Measurements from ENCODE around the gene TRIM27. TPM values are rescaled to one million over a fixed set of nuclear protein-coding genes. Genes with fewer than 3 reads are reported as not detected.

TRIM27 gene
- total and polyA plus RNA-seq, 4 donors, result 19.6 to 63.3 (median 32.5) TPM

GRCh38 chr6:28907394-28907793, 16.4 kb downstream of the TRIM27 start:
- no peak for DNase-seq (ENCODE audit: low spot score)
- 89% methylated on average over 3 of the region's 3 CpGs for WGBS
- H3K36me3 ChIP-seq (ENCODE audit: control insufficient read depth in 4 of 4, insufficient read depth in 3 of 4, low read depth in 1 of 4, low read length in 3 of 4), result peaks cover 29 to 88% (median 78%) of the 10 kb centered on the region in 4 donors
- no peaks in the 10 kb centered on the region for H3K27me3 ChIP-seq (ENCODE audit: control insufficient read depth in 4 of 4, insufficient read depth in 4 of 4, low read length in 3 of 4)
- H3K4me1 ChIP-seq (ENCODE audit: control insufficient read depth in 4 of 4, insufficient read depth in 4 of 4, low read length in 3 of 4), result no peaks in the 10 kb centered on the region
- no peak overlapping the region for H3K27ac ChIP-seq (ENCODE audit: low read depth in 1 of 2, low read length in 2 of 2)
- TF ChIP-seq NR2F2 (IDR thresholded peaks at IDR 0.05) (no peak), TAF1 (conservative IDR thresholded peaks at IDR 0.05) (no peak), JUND (IDR thresholded peaks at IDR 0.05) (no peak), YY1 (IDR thresholded peaks at IDR 0.05) (no peak), FOXA1 (IDR thresholded peaks at IDR 0.05) (no peak), HNF4A (conservative IDR thresholded peaks at IDR 0.05) (no peak)
- TF ChIP-seq, protein P1, sequence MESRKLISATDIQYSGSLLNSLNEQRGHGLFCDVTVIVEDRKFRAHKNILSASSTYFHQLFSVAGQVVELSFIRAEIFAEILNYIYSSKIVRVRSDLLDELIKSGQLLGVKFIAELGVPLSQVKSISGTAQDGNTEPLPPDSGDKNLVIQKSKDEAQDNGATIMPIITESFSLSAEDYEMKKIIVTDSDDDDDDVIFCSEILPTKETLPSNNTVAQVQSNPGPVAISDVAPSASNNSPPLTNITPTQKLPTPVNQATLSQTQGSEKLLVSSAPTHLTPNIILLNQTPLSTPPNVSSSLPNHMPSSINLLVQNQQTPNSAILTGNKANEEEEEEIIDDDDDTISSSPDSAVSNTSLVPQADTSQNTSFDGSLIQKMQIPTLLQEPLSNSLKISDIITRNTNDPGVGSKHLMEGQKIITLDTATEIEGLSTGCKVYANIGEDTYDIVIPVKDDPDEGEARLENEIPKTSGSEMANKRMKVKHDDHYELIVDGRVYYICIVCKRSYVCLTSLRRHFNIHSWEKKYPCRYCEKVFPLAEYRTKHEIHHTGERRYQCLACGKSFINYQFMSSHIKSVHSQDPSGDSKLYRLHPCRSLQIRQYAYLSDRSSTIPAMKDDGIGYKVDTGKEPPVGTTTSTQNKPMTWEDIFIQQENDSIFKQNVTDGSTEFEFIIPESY (IDR thresholded peaks at IDR 0.05), result no peak
- TF ChIP-seq, protein P2, sequence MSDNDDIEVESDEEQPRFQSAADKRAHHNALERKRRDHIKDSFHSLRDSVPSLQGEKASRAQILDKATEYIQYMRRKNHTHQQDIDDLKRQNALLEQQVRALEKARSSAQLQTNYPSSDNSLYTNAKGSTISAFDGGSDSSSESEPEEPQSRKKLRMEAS (IDR thresholded peaks at IDR 0.05), result no peak
- no peaks in the 10 kb centered on the region for H3K9me3 ChIP-seq (ENCODE audit: control insufficient read depth in 4 of 4, low read length in 3 of 4)
- H3K4me3 ChIP-seq (ENCODE audit: low read depth in 1 of 3, low read length in 3 of 3), result no peak overlapping the region
- no peak overlapping the region for H3K9ac ChIP-seq (ENCODE audit: low read depth in 1 of 2, low read length in 2 of 2)

- no peak overlapping the region for H3K9ac ChIP-seq (ENCODE audit: low read depth in 1 of 2, low read length in 2 of 2)
- H3K36me3 ChIP-seq (ENCODE audit: control insufficient read depth in 4 of 4, insufficient read depth in 3 of 4, low read depth in 1 of 4, low read length in 3 of 4), result peaks cover 26 to 88% (median 79%) of the 10 kb centered on the region in 4 donors
- no peak overlapping the region for H3K4me3 ChIP-seq (ENCODE audit: low read depth in 1 of 3, low read length in 3 of 3)
- 90% methylated on average over 4 of the region's 4 CpGs for WGBS
- no peak for TF ChIP-seq TAF1 (conservative IDR thresholded peaks at IDR 0.05)
- TF ChIP-seq GABPA (IDR thresholded peaks at IDR 0.05 in 1 of 2, conservative IDR thresholded peaks at IDR 0.05 in 1 of 2), result no peak
- TF ChIP-seq HNF4G (IDR thresholded peaks at IDR 0.05), result no peak
- TF ChIP-seq JUND (IDR thresholded peaks at IDR 0.05), result no peak
- TF ChIP-seq, protein P3, sequence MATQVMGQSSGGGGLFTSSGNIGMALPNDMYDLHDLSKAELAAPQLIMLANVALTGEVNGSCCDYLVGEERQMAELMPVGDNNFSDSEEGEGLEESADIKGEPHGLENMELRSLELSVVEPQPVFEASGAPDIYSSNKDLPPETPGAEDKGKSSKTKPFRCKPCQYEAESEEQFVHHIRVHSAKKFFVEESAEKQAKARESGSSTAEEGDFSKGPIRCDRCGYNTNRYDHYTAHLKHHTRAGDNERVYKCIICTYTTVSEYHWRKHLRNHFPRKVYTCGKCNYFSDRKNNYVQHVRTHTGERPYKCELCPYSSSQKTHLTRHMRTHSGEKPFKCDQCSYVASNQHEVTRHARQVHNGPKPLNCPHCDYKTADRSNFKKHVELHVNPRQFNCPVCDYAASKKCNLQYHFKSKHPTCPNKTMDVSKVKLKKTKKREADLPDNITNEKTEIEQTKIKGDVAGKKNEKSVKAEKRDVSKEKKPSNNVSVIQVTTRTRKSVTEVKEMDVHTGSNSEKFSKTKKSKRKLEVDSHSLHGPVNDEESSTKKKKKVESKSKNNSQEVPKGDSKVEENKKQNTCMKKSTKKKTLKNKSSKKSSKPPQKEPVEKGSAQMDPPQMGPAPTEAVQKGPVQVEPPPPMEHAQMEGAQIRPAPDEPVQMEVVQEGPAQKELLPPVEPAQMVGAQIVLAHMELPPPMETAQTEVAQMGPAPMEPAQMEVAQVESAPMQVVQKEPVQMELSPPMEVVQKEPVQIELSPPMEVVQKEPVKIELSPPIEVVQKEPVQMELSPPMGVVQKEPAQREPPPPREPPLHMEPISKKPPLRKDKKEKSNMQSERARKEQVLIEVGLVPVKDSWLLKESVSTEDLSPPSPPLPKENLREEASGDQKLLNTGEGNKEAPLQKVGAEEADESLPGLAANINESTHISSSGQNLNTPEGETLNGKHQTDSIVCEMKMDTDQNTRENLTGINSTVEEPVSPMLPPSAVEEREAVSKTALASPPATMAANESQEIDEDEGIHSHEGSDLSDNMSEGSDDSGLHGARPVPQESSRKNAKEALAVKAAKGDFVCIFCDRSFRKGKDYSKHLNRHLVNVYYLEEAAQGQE (IDR thresholded peaks at IDR 0.05), result no peak
- TF ChIP-seq CTCF (IDR thresholded peaks at IDR 0.05; ENCODE audit: low read depth, low read length, missing input control), result no peak
- TF ChIP-seq FOXA2 (IDR thresholded peaks at IDR 0.05), result no peak
- TF ChIP-seq RXRA (IDR thresholded peaks at IDR 0.05), result no peak
- TF ChIP-seq, protein P2 (IDR thresholded peaks at IDR 0.05), result no peak
- TF ChIP-seq EGR1 (IDR thresholded peaks at IDR 0.05; ENCODE audit: low read depth in 2 of 2), result no peak
- no peak for TF ChIP-seq YY1 (IDR thresholded peaks at IDR 0.05)
- TF ChIP-seq, protein P4, sequence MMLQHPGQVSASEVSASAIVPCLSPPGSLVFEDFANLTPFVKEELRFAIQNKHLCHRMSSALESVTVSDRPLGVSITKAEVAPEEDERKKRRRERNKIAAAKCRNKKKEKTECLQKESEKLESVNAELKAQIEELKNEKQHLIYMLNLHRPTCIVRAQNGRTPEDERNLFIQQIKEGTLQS (IDR thresholded peaks at IDR 0.05), result no peak
- TF ChIP-seq, protein P1 (IDR thresholded peaks at IDR 0.05), result no peak
- no peak for TF ChIP-seq SP1 (IDR thresholded peaks at IDR 0.05)
- TF ChIP-seq FOXA1 (IDR thresholded peaks at IDR 0.05), result no peak
- TF ChIP-seq NR2F2 (IDR thresholded peaks at IDR 0.05), result no peak
- TF ChIP-seq HNF4A (conservative IDR thresholded peaks at IDR 0.05), result no peak
- no peak for TF ChIP-seq RAD21 (IDR thresholded peaks at IDR 0.05)
- H3K27ac ChIP-seq (ENCODE audit: low read depth in 1 of 2, low read length in 2 of 2), result no peak overlapping the region
- no peak for DNase-seq (ENCODE audit: low spot score)
- H3K27me3 ChIP-seq (ENCODE audit: control insufficient read depth in 4 of 4, insufficient read depth in 4 of 4, low read length in 3 of 4), result no peaks in the 10 kb centered on the region
- H3K4me1 ChIP-seq (ENCODE audit: control insufficient read depth in 4 of 4, insufficient read depth in 4 of 4, low read length in 3 of 4), result no peaks in the 10 kb centered on the region
- no peaks in the 10 kb centered on the region for H3K9me3 ChIP-seq (ENCODE audit: control insufficient read depth in 4 of 4, low read length in 3 of 4)
These were observed 17.1 kb downstream of the TRIM27 start for GRCh38 chr6:28906669-28907068.
